GM12892 (cell line): Measurements from ENCODE around the gene ARHGAP9.

Experiments
- POLR2A ChIP-seq: IDR thresholded peaks from 2 replicates; pipeline ENCODE4 v1.6.1; 2011; ENCODE audit warnings: low read depth, low read length, control low read depth
- POLR2AphosphoS5 ChIP-seq: IDR thresholded peaks from 2 replicates; pipeline ENCODE4 v1.6.1; 2011; ENCODE audit warnings: low read depth, low read length, control low read depth
- TAF1 ChIP-seq: IDR thresholded peaks from 2 replicates; pipeline ENCODE4 v1.6.1; 2011; ENCODE audit warnings: low read depth, mild to moderate bottlenecking, control low read depth, low read length, borderline replicate concordance

GRCh38 chr12:57514720-57515407 is 35.2 kb upstream of the ARHGAP9 start:
- TF ChIP-seq POLR2A = peak; percentile 50; the same call in 1 of the 2 replicates
- no peak; the same call in 1 of the 2 replicates for TF ChIP-seq POLR2AphosphoS5
- no peak for TF ChIP-seq TAF1
